IMR-90 (cell line): Measurements from ENCODE around the gene CTNNA2. TPM values are rescaled to one million over a fixed set of nuclear protein-coding genes. Genes with fewer than 3 reads are reported as not detected.

Experiments
- ATAC-seq: fragments of 200-7000 bp; cut with Tn5 transposase; 2 replicates; pipeline ENCODE4 v1.9.1; 2020; ENCODE audit warnings: low read depth, mild to moderate bottlenecking, moderate library complexity
- BruUV-seq: library from RNA; stranded (reverse); fragments of 400-500 nt; replicated peaks from 2 replicates; lab custom pipeline; 2021; lab: Mats Ljungman, UMichigan
- CTCF ChIA-PET: fragments of 300-600 bp; formaldehyde crosslinking; extraction: SDS; loops from one replicate; lab custom pipeline; 2021; ENCODE audit warnings: antibody characterized with exemption; lab: Yijun Ruan, JAX
- POLR2A ChIA-PET: fragments of 300-600 bp; sonication (Branson Sonifier 250); formaldehyde crosslinking; loops from one replicate; lab custom pipeline; 2022; ENCODE audit warnings: antibody characterized with exemption; ENCODE audit not compliant: unreplicated experiment; lab: Charles Lee
- DNase-seq: peaks from one replicate; pipeline ENCODE4 v3.0.0; 2013
- H2AFZ ChIP-seq: replicated peaks from 2 replicates; pipeline ENCODE3; 2013; ENCODE audit warnings: low read length, mild to moderate bottlenecking; ENCODE audit not compliant: poor library complexity
- H2AK5ac ChIP-seq: 2 replicates; pipeline ENCODE4 v1.6.1; 2013; ENCODE audit warnings: low read depth, low read length, inconsistent platforms
- H2AK9ac ChIP-seq: replicated peaks from 2 replicates; pipeline ENCODE3; 2013; ENCODE audit warnings: mild to moderate bottlenecking, low read depth, low read length, moderate library complexity; ENCODE audit not compliant: poor library complexity
- H2BK120ac ChIP-seq: 2 replicates; pipeline ENCODE4 v1.6.1; 2013; ENCODE audit warnings: low read depth, low read length, inconsistent platforms
- H2BK15ac ChIP-seq: 3 replicates; pipeline ENCODE4 v1.6.1; 2013; ENCODE audit warnings: low read depth, low read length, inconsistent platforms
- H2BK20ac ChIP-seq: 2 replicates; pipeline ENCODE4 v1.6.1; 2013; ENCODE audit warnings: low read depth, mild to moderate bottlenecking, inconsistent platforms, low read length, moderate library complexity
- H2BK5ac ChIP-seq: 2 replicates; pipeline ENCODE4 v1.6.1; 2013; ENCODE audit warnings: mild to moderate bottlenecking, low read depth, low read length, inconsistent platforms; ENCODE audit not compliant: poor library complexity, severe bottlenecking
- H3K14ac ChIP-seq: replicated peaks from 2 replicates; pipeline ENCODE4 v1.6.1; 2013; ENCODE audit warnings: low read depth, low read length, inconsistent platforms
- H3K18ac ChIP-seq: 2 replicates; pipeline ENCODE4 v1.6.1; 2013; ENCODE audit warnings: low read depth, low read length, control low read depth
- H3K23ac ChIP-seq: 2 replicates; pipeline ENCODE4 v1.6.1; 2013; ENCODE audit warnings: low read depth, low read length, inconsistent platforms
- H3K27ac ChIP-seq: 2 replicates; pipeline ENCODE4 v1.5.1; 2013; ENCODE audit warnings: mild to moderate bottlenecking, control low read depth, low read length; ENCODE audit not compliant: insufficient read depth
- H3K27me3 ChIP-seq: 2 replicates; pipeline ENCODE4 v1.6.1; 2013; ENCODE audit warnings: low read length; ENCODE audit not compliant: control insufficient read depth, insufficient read depth
- H3K36me3 ChIP-seq: 2 replicates; pipeline ENCODE4 v1.6.1; 2013; ENCODE audit warnings: low read length, mixed read lengths; ENCODE audit not compliant: control insufficient read depth, insufficient read depth
- H3K4ac ChIP-seq: 2 replicates; pipeline ENCODE4 v1.6.1; 2013; ENCODE audit warnings: low read depth, low read length, inconsistent platforms
- H3K4me1 ChIP-seq: 2 replicates; pipeline ENCODE4 v1.6.1; 2013; ENCODE audit warnings: low read length, mixed read lengths; ENCODE audit not compliant: control insufficient read depth, insufficient read depth
- H3K4me2 ChIP-seq: 2 replicates; pipeline ENCODE4 v1.6.1; 2013; ENCODE audit warnings: low read depth, mild to moderate bottlenecking, control low read depth, low read length, moderate library complexity
- H3K4me3 ChIP-seq: 2 replicates; pipeline ENCODE4 v1.5.1; 2013; ENCODE audit warnings: low read depth, mild to moderate bottlenecking, control low read depth, low read length, moderate library complexity; ENCODE audit not compliant: insufficient read depth
- H3K56ac ChIP-seq: 2 replicates; pipeline ENCODE4 v1.6.1; 2013; ENCODE audit warnings: low read length, inconsistent platforms; ENCODE audit not compliant: insufficient read depth; ENCODE audit errors: extremely low read depth
- H3K79me1 ChIP-seq, 2 experiments: 2 replicates each; pipeline ENCODE4 v1.6.1; 2013; ENCODE audit warnings: low read length in 2 of 2, inconsistent platforms in 1 of 2, low read depth in 1 of 2
- H3K9ac ChIP-seq: 2 replicates; pipeline ENCODE4 v1.6.1; 2013; ENCODE audit warnings: low read depth, low read length, control low read depth
- H3K9me1 ChIP-seq: 2 replicates; pipeline ENCODE4 v1.6.1; 2013; ENCODE audit warnings: low read length, inconsistent platforms; ENCODE audit not compliant: insufficient read depth
- H3K9me3 ChIP-seq: 2 replicates; pipeline ENCODE4 v1.6.1; 2013; ENCODE audit warnings: low read length; ENCODE audit not compliant: control insufficient read depth, insufficient read depth
- H4K20me1 ChIP-seq: 2 replicates; pipeline ENCODE4 v1.6.1; 2013; ENCODE audit warnings: low read length, inconsistent platforms; ENCODE audit not compliant: insufficient read depth
- H4K5ac ChIP-seq: 2 replicates; pipeline ENCODE4 v1.6.1; 2013; ENCODE audit warnings: mild to moderate bottlenecking, low read depth, low read length, control low read depth
- H4K8ac ChIP-seq, 2 experiments: 2 replicates each; pipeline ENCODE4 v1.6.1; 2013; ENCODE audit warnings: low read depth in 2 of 2, low read length in 2 of 2, control low read depth in 1 of 2, inconsistent platforms in 1 of 2
- H4K91ac ChIP-seq: 2 replicates; pipeline ENCODE4 v1.6.1; 2013; ENCODE audit warnings: low read depth, low read length, inconsistent platforms; ENCODE audit not compliant: insufficient read depth
- BHLHE40 ChIP-seq: fragments of 150-350 bp; IDR thresholded peaks from 2 replicates; pipeline ENCODE4 v1.6.1; 2016; ENCODE audit warnings: mild to moderate bottlenecking, low read depth, low read length
- CHD1 ChIP-seq: IDR thresholded peaks from 2 replicates; pipeline ENCODE4 v1.6.1; 2012; ENCODE audit warnings: low read depth, low read length, improper control_type of control experiment
- FOS ChIP-seq: fragments of 150-350 bp; IDR thresholded peaks from 2 replicates; pipeline ENCODE4 v1.6.1; 2016; ENCODE audit warnings: low read depth, low read length
- NFE2L2 ChIP-seq: fragments of 150-350 bp; IDR thresholded peaks from 2 replicates; pipeline ENCODE4 v1.6.1; 2016; ENCODE audit warnings: low read depth, mild to moderate bottlenecking, low read length
- POLR2A ChIP-seq: IDR thresholded peaks from 2 replicates; pipeline ENCODE4 v1.6.1; 2012; ENCODE audit warnings: mild to moderate bottlenecking, low read depth, low read length
- RAD21 ChIP-seq: IDR thresholded peaks from 2 replicates; pipeline ENCODE4 v1.6.1; 2012; ENCODE audit warnings: low read length, improper control_type of control experiment
- RFX5 ChIP-seq: IDR thresholded peaks from 2 replicates; pipeline ENCODE4 v1.8.0; 2012; ENCODE audit warnings: low read depth, mild to moderate bottlenecking, low read length, moderate library complexity
- WGBS, 2 experiments: methylation state at CpG; one replicate each; pipeline versions ENCODE4 v1.1.5 to v1.1.7; 2013; ENCODE audit warnings: missing lambda C conversion rate in 2 of 2; ENCODE audit not compliant: insufficient read length in 1 of 2; ENCODE audit errors: extremely low coverage in 2 of 2; 5-methylcytosine and 5-hydroxymethylcytosine counted together
- dilution Hi-C: fragments of 300-500 bp; cut with HindIII; formaldehyde crosslinking; loops from one replicate; pipeline ENCODE4 v1.14.3; 2018; ENCODE audit warnings: low sequenced_read_pairs; ENCODE audit not compliant: unreplicated experiment
- in situ Hi-C: fragments of 300-500 bp; cut with MboI; formaldehyde crosslinking; loops from 3 replicates; pipeline ENCODE4 v1.14.3; 2019; ENCODE audit warnings: low sequenced_read_pairs, inconsistent platforms, mixed read lengths
- intact Hi-C: fragments of 100-400 bp; cut with micrococcal nuclease; formaldehyde crosslinking; loops from 2 replicates; pipeline ENCODE4 v1.10.0; 2022
- polyA plus RNA-seq, 3 experiments: library from polyadenylated mRNA; depleted of rRNA; stranded (reverse); fragments of >200 nt; gene quantifications; 2 replicates each; pipeline ENCODE4 v1.2.3, GENCODE V29; 2012; ENCODE audit warnings: low replicate concordance in 1 of 3
- total RNA-seq: library from RNA; depleted of rRNA; stranded (reverse); fragments of >200 nt; gene quantifications from 2 replicates; pipeline ENCODE4 v1.2.3, GENCODE V29; 2012
- TF ChIP-seq, protein P1 (sequence below): fragments of 150-350 bp; IDR thresholded peaks from 2 replicates; pipeline ENCODE4 v1.6.1; 2017; ENCODE audit warnings: mild to moderate bottlenecking, antibody characterized with exemption, low read length, low read depth
- TF ChIP-seq, protein P2 (sequence below): fragments of 150-350 bp; IDR thresholded peaks from 2 replicates; pipeline ENCODE4 v1.6.1; 2016; ENCODE audit warnings: low read depth, mild to moderate bottlenecking, low read length, moderate library complexity, borderline replicate concordance
- TF ChIP-seq, protein P3 (sequence below): conservative IDR thresholded peaks from 2 replicates; pipeline ENCODE4 v1.5.1; 2012; ENCODE audit warnings: mild to moderate bottlenecking, low read depth, low read length, improper control_type of control experiment

Gene CTNNA2
- total and polyA plus RNA-seq, 2 of the 4 experiments (the other 2 are of a cell fraction) = not detected

DNA sequence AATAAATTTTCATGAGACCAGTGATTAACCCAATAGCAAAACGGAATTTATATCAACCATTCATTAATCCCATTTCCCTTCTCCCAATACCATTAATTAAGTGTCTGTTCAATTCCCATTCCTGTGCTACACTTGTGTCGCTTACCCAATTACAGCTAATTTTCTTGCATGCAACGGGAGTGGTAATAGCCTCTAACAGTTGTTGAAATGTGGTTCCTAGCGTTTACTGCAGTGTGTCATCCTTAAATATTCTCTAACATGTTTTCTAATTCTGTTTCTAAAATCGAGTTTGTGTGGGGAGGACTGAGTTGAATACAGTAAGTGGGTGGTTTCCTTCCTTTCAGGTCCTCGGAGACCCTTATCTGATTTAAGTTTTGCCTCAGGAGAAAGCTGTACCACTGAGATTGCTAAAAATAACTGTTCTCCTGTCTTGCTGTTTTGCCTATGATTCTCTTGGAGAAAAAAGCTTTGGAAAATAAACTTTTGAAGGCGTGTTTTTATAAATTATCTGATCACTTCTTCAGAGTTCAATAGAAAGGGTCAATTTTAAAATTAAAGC, 851.0 kb downstream of the CTNNA2 start:
- Histone ChIP-seq H4K20me1 (no peaks in the 10 kb centered on the region), H3K9me1 (no peaks in the 10 kb centered on the region), H2BK5ac (no peak overlapping the region), H3K4me2 (no peak overlapping the region), H2AK9ac (no peak overlapping the region), H3K14ac (no peak overlapping the region), H3K56ac (no peak overlapping the region), H3K36me3 (no peaks in the 10 kb centered on the region), H4K8ac (no peak overlapping the region), H3K4me3 (no peak overlapping the region), H2BK15ac (no peak overlapping the region), H3K9me3 (no peaks in the 10 kb centered on the region), H4K91ac (no peak overlapping the region), H2BK20ac (no peak overlapping the region), H3K79me1 (no peaks in the 10 kb centered on the region), H3K4me1 (no peaks in the 10 kb centered on the region), H4K5ac (no peak overlapping the region), H2AFZ (no peak overlapping the region), H3K23ac (no peak overlapping the region), H2AK5ac (no peak overlapping the region), H3K9ac (no peak overlapping the region), H3K4ac (no peak overlapping the region), H3K27ac (no peak overlapping the region), H3K18ac (no peak overlapping the region), H3K27me3 (no peaks in the 10 kb centered on the region), H2BK120ac (no peak overlapping the region)
- no peak for DNase-seq
- ChIA-PET POLR2A (no interaction called here), CTCF (no interaction called here)
- intact Hi-C loops (no loop called here), dilution Hi-C loops (no loop called here), in situ Hi-C loops (no loop called here)
- BruUV-seq = no TSS peak
- ATAC-seq = no peak
- TF ChIP-seq, protein P1, sequence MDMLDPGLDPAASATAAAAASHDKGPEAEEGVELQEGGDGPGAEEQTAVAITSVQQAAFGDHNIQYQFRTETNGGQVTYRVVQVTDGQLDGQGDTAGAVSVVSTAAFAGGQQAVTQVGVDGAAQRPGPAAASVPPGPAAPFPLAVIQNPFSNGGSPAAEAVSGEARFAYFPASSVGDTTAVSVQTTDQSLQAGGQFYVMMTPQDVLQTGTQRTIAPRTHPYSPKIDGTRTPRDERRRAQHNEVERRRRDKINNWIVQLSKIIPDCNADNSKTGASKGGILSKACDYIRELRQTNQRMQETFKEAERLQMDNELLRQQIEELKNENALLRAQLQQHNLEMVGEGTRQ = no peak
- TF ChIP-seq BHLHE40 = no peak
- TF ChIP-seq RAD21 = no peak
- no peak for TF ChIP-seq NFE2L2
- no peak for TF ChIP-seq FOS
- TF ChIP-seq CHD1 = no peak
- TF ChIP-seq RFX5 = no peak
- TF ChIP-seq, protein P2, sequence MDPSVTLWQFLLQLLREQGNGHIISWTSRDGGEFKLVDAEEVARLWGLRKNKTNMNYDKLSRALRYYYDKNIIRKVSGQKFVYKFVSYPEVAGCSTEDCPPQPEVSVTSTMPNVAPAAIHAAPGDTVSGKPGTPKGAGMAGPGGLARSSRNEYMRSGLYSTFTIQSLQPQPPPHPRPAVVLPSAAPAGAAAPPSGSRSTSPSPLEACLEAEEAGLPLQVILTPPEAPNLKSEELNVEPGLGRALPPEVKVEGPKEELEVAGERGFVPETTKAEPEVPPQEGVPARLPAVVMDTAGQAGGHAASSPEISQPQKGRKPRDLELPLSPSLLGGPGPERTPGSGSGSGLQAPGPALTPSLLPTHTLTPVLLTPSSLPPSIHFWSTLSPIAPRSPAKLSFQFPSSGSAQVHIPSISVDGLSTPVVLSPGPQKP = no peak
- TF ChIP-seq POLR2A = no peak
- TF ChIP-seq, protein P3, sequence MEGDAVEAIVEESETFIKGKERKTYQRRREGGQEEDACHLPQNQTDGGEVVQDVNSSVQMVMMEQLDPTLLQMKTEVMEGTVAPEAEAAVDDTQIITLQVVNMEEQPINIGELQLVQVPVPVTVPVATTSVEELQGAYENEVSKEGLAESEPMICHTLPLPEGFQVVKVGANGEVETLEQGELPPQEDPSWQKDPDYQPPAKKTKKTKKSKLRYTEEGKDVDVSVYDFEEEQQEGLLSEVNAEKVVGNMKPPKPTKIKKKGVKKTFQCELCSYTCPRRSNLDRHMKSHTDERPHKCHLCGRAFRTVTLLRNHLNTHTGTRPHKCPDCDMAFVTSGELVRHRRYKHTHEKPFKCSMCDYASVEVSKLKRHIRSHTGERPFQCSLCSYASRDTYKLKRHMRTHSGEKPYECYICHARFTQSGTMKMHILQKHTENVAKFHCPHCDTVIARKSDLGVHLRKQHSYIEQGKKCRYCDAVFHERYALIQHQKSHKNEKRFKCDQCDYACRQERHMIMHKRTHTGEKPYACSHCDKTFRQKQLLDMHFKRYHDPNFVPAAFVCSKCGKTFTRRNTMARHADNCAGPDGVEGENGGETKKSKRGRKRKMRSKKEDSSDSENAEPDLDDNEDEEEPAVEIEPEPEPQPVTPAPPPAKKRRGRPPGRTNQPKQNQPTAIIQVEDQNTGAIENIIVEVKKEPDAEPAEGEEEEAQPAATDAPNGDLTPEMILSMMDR = no peak
- no CpG with 5 or more reads among the region's 7 CpGs for WGBS, 2 experiments
